Measurements from ENCODE around the gene ZNF136.
A peak's percentile ranks its signal among the peaks of the same experiment; 100 is the strongest.

The ZNF136 gene

GRCh38 chr19:12162882-12163806, at the start of gene ZNF136:
TSS of gene ZNF136 (plus strand) at chr19:12163096. CDS start at chr19:12163204, 108 bp downstream.
- H3K4me1 Mint-ChIP-seq = peaks cover 40% of the 10 kb centered on the region

GRCh38 chr19:12113121-12113520, 49.8 kb upstream of the ZNF136 start:
- Mint-ChIP-seq H3K27ac (no peak overlapping the region), H3K27me3 (no peaks in the 10 kb centered on the region), H3K4me3 (no peak overlapping the region), H3K36me3 (peaks cover 20% of the 10 kb centered on the region), H3K9me3 (peaks cover 11% of the 10 kb centered on the region), H3K4me1 (no peaks in the 10 kb centered on the region)
- no peak for ATAC-seq

More at GRCh38 chr19:12162882-12163806, at the start of gene ZNF136:
- peak; percentile 100 for ATAC-seq
- peak within 1 kb of the TSS; percentile 99 for H3K4me3 Mint-ChIP-seq
- no peaks in the 10 kb centered on the region for H3K9me3 Mint-ChIP-seq
- H3K27me3 Mint-ChIP-seq = no peaks in the 10 kb centered on the region
- peak within 1 kb of the TSS; percentile 99 for H3K27ac Mint-ChIP-seq
- H3K36me3 Mint-ChIP-seq = peaks cover 10% of the 10 kb centered on the region

GRCh38 chr19:12117201-12117970, 45.5 kb upstream of the ZNF136 start:
- H3K4me3 Mint-ChIP-seq = no peak overlapping the region
- no peak overlapping the region for H3K27ac Mint-ChIP-seq
- no peak for ATAC-seq
- peaks cover 9% of the 10 kb centered on the region for H3K36me3 Mint-ChIP-seq
- peaks cover 7% of the 10 kb centered on the region for H3K9me3 Mint-ChIP-seq
- no peaks in the 10 kb centered on the region for H3K27me3 Mint-ChIP-seq
- no peaks in the 10 kb centered on the region for H3K4me1 Mint-ChIP-seq

- Mint-ChIP-seq H3K27ac (no peak overlapping the region), H3K4me3 (no peak overlapping the region), H3K27me3 (no peaks in the 10 kb centered on the region), H3K9me3 (peaks cover 5% of the 10 kb centered on the region), H3K4me1 (no peaks in the 10 kb centered on the region), H3K36me3 (peaks cover 10% of the 10 kb centered on the region)
- ATAC-seq = no peak
These were observed 36.2 kb upstream of the ZNF136 start for GRCh38 chr19:12126707-12127106.

GRCh38 chr19:12133069-12133468, 29.8 kb upstream of the ZNF136 start:
- Mint-ChIP-seq H3K9me3 (peaks cover 12% of the 10 kb centered on the region), H3K27ac (no peak overlapping the region), H3K4me3 (no peak overlapping the region), H3K27me3 (no peaks in the 10 kb centered on the region), H3K36me3 (peaks cover 61% of the 10 kb centered on the region), H3K4me1 (peaks cover 11% of the 10 kb centered on the region)
- ATAC-seq = no peak

GRCh38 chr19:12137221-12137940, 25.5 kb upstream of the ZNF136 start:
- no peaks in the 10 kb centered on the region for H3K27me3 Mint-ChIP-seq
- ATAC-seq = no peak
- peaks cover 7% of the 10 kb centered on the region for H3K9me3 Mint-ChIP-seq
- H3K27ac Mint-ChIP-seq = no peak overlapping the region
- H3K4me1 Mint-ChIP-seq = peaks cover 44% of the 10 kb centered on the region
- H3K4me3 Mint-ChIP-seq = peak overlapping the region; percentile 11
- H3K36me3 Mint-ChIP-seq = peaks cover 44% of the 10 kb centered on the region

GRCh38 chr19:12139269-12139668, 23.6 kb upstream of the ZNF136 start:
- no peak for ATAC-seq
- no peaks in the 10 kb centered on the region for H3K9me3 Mint-ChIP-seq
- H3K27ac Mint-ChIP-seq = peak overlapping the region; percentile 83
- no peaks in the 10 kb centered on the region for H3K27me3 Mint-ChIP-seq
- peaks cover 25% of the 10 kb centered on the region for H3K36me3 Mint-ChIP-seq
- H3K4me1 Mint-ChIP-seq = peaks cover 44% of the 10 kb centered on the region
- H3K4me3 Mint-ChIP-seq = peak overlapping the region; percentile 98

- Mint-ChIP-seq H3K9me3 (no peaks in the 10 kb centered on the region), H3K27ac (peak within 1 kb of the TSS; percentile 83), H3K27me3 (no peaks in the 10 kb centered on the region), H3K4me3 (peak within 1 kb of the TSS; percentile 98), H3K4me1 (peaks cover 44% of the 10 kb centered on the region), H3K36me3 (peaks cover 19% of the 10 kb centered on the region)
- ATAC-seq = peak; percentile 99
These were observed 22.9 kb upstream of the ZNF136 start, which contains the start of gene ZNF20 for GRCh38 chr19:12139885-12140544. TSS of gene ZNF20 (minus strand) at chr19:12140350. CDS start at chr19:12140182, 168 bp downstream.

- H3K27me3 Mint-ChIP-seq = no peaks in the 10 kb centered on the region
- H3K27ac Mint-ChIP-seq = peak overlapping the region; percentile 83
- peak; percentile 82 for ATAC-seq
- peaks cover 19% of the 10 kb centered on the region for H3K36me3 Mint-ChIP-seq
- peak overlapping the region; percentile 98 for H3K4me3 Mint-ChIP-seq
- H3K4me1 Mint-ChIP-seq = peaks cover 44% of the 10 kb centered on the region
- peaks cover 7% of the 10 kb centered on the region for H3K9me3 Mint-ChIP-seq
These were observed 22.1 kb upstream of the ZNF136 start for GRCh38 chr19:12140545-12141404.

- ATAC-seq = no peak
- peaks cover 11% of the 10 kb centered on the region for H3K9me3 Mint-ChIP-seq
- peak overlapping the region; percentile 98 for H3K4me3 Mint-ChIP-seq
- H3K27ac Mint-ChIP-seq = no peak overlapping the region
- H3K27me3 Mint-ChIP-seq = no peaks in the 10 kb centered on the region
- peaks cover 44% of the 10 kb centered on the region for H3K4me1 Mint-ChIP-seq
- H3K36me3 Mint-ChIP-seq = peaks cover 23% of the 10 kb centered on the region
These were observed 21.5 kb upstream of the ZNF136 start for GRCh38 chr19:12141405-12141736.

GRCh38 chr19:12145348-12145747, 17.5 kb upstream of the ZNF136 start:
- no peak overlapping the region for H3K4me3 Mint-ChIP-seq
- peaks cover 11% of the 10 kb centered on the region for H3K4me1 Mint-ChIP-seq
- no peak overlapping the region for H3K27ac Mint-ChIP-seq
- H3K36me3 Mint-ChIP-seq = peaks cover 37% of the 10 kb centered on the region
- peaks cover 13% of the 10 kb centered on the region for H3K9me3 Mint-ChIP-seq
- ATAC-seq = no peak
- H3K27me3 Mint-ChIP-seq = no peaks in the 10 kb centered on the region

GRCh38 chr19:12155324-12155860, 7.5 kb upstream of the ZNF136 start:
- Mint-ChIP-seq H3K27ac (peak overlapping the region; percentile 96), H3K27me3 (no peaks in the 10 kb centered on the region), H3K36me3 (peaks cover 16% of the 10 kb centered on the region), H3K4me3 (peak overlapping the region; percentile 94), H3K4me1 (peaks cover 24% of the 10 kb centered on the region), H3K9me3 (no peaks in the 10 kb centered on the region)
- ATAC-seq = no peak

GRCh38 chr19:12156223-12157058, 6.5 kb upstream of the ZNF136 start, which contains the start of gene ZNF625:
TSS of gene ZNF625 (minus strand) at chr19:12156734. CDS start at chr19:12156558, 176 bp downstream.
- H3K36me3 Mint-ChIP-seq = peaks cover 10% of the 10 kb centered on the region
- peak; percentile 96 for ATAC-seq
- H3K27ac Mint-ChIP-seq = peak within 1 kb of the TSS; percentile 96
- peak within 1 kb of the TSS; percentile 94 for H3K4me3 Mint-ChIP-seq
- no peaks in the 10 kb centered on the region for H3K27me3 Mint-ChIP-seq
- H3K9me3 Mint-ChIP-seq = no peaks in the 10 kb centered on the region
- H3K4me1 Mint-ChIP-seq = peaks cover 24% of the 10 kb centered on the region
